PFSK-1 (cell line): ENCODE results near the gene TJP2.

Source experiments
- POLR2AphosphoS5 ChIP-seq: IDR thresholded peaks from 2 replicates; pipeline ENCODE4 v1.6.1; 2012; ENCODE audit warnings: low read depth, mild to moderate bottlenecking, control low read depth, low read length, moderate library complexity
- REST ChIP-seq, 2 experiments: IDR thresholded peaks; 2 replicates each; pipeline versions ENCODE4 v1.6.1 to v1.8.0; 2011 to 2012; ENCODE audit warnings: low read depth in 2 of 2, low read length in 2 of 2, control low read depth in 1 of 2, inconsistent platforms in 1 of 2, mild to moderate bottlenecking in 1 of 2, moderate library complexity in 1 of 2; ENCODE audit not compliant: insufficient read depth in 1 of 2
- SIN3A ChIP-seq: IDR thresholded peaks from 2 replicates; pipeline ENCODE4 v1.6.1; 2012; ENCODE audit warnings: mild to moderate bottlenecking, low read length, moderate library complexity, borderline replicate concordance; ENCODE audit not compliant: insufficient read depth

DNA sequence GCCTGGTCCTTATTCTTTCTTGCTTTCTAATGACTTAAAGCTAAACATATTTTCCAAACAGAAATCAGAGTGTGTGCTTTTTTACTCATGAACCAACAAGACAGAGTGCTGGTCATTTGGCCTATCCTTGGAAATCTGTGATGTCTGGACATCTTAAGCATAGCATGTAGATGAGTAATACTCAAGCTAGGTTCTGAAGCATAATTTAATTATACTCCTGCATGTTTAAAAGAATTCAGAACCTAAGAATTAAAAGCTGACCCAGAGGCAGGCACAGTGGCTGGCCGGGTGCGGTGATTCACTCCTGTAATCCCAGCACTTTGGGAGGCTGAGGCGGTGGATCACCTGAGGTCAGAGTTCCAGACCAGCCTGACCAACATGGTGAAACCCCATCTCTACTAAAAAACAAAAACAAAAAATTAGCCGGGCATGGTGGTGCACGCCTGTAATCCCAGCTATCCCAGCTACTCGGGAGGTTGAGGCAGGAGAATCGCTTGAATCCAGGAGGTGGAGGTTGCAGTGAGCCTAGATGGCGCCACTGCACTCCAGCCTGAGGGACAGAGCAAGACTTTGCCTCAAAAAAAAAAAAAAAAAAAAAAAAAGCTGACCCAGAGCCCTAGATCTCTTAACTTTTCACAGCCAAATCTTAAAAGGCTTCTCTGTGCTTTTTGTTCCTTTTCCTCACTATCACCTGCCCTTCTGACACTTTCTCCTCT is 16.2 kb upstream of the TJP2 start:
- no peak for TF ChIP-seq SIN3A
- no peak for TF ChIP-seq REST (IDR thresholded peaks at IDR 0.05; ENCODE audit: insufficient read depth in 1 of 2, low read depth in 2 of 2, low read length in 2 of 2)
- no peak for TF ChIP-seq POLR2AphosphoS5
